IMR-90 (cell line): ENCODE measurements around the gene CROCC2.

ENCODE experiments used
- CEBPB ChIP-seq: IDR thresholded peaks from 2 replicates; pipeline ENCODE4 v1.6.1; 2012; ENCODE audit warnings: low read depth, low read length, improper control_type of control experiment
- RAD21 ChIP-seq: IDR thresholded peaks from 2 replicates; pipeline ENCODE4 v1.6.1; 2012; ENCODE audit warnings: low read length, improper control_type of control experiment
- TF ChIP-seq, protein P1 (sequence below): conservative IDR thresholded peaks from 2 replicates; pipeline ENCODE4 v1.5.1; 2012; ENCODE audit warnings: mild to moderate bottlenecking, low read depth, low read length, improper control_type of control experiment

DNA sequence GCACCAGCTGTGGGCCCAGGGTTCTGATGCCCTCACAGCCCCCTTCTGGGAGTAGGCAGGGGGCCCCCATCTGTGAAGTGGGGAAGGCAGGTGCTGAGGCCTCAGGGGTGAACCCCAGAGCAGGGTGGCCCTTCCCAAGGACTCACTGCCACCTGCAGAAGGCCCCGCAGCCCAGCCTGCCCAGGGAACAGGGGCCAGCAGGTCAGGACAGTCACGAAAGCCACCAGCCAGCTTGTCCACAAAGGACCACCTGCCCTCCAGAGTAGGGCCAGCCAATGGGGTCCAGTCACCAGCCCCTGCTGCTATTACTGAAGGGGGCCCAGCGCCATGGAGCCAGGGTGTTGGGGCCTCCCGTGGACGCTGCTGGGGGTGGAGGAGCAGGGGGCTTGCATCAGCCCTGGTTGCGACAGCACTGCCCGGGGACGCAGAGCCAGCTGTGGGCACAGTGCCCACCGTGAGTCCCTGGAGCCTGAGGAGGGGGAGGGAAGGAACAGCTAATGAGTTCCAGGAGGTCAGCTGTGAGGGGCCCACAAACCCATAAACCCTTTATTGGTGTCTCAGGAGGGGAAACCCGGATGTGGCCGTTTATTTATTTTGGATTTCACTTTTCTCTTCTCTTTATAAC lies 80.8 kb downstream of the CROCC2 start:
- TF ChIP-seq, protein P1, sequence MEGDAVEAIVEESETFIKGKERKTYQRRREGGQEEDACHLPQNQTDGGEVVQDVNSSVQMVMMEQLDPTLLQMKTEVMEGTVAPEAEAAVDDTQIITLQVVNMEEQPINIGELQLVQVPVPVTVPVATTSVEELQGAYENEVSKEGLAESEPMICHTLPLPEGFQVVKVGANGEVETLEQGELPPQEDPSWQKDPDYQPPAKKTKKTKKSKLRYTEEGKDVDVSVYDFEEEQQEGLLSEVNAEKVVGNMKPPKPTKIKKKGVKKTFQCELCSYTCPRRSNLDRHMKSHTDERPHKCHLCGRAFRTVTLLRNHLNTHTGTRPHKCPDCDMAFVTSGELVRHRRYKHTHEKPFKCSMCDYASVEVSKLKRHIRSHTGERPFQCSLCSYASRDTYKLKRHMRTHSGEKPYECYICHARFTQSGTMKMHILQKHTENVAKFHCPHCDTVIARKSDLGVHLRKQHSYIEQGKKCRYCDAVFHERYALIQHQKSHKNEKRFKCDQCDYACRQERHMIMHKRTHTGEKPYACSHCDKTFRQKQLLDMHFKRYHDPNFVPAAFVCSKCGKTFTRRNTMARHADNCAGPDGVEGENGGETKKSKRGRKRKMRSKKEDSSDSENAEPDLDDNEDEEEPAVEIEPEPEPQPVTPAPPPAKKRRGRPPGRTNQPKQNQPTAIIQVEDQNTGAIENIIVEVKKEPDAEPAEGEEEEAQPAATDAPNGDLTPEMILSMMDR, result no peak
- no peak for TF ChIP-seq RAD21
- peak; percentile 93 for TF ChIP-seq CEBPB
